Muscle of leg (tissue), 11 donors: ENCODE results near the gene NOLC1. TPM values are rescaled to one million over a fixed set of nuclear protein-coding genes. Genes with fewer than 3 reads are reported as not detected.

ENCODE experiments used
- DNase-seq: peaks from one replicate; pipeline ENCODE4 v3.0.0; 2013
- H3K27ac ChIP-seq: one replicate; pipeline ENCODE4 v1.5.1; 2013; ENCODE audit warnings: mild to moderate bottlenecking, low read length, control low read depth
- H3K27me3 ChIP-seq: one replicate; pipeline ENCODE4 v1.6.1; 2013; ENCODE audit warnings: low read length; ENCODE audit not compliant: control insufficient read depth, insufficient read depth
- H3K36me3 ChIP-seq: one replicate; pipeline ENCODE4 v1.6.1; 2013; ENCODE audit warnings: low read length; ENCODE audit not compliant: control insufficient read depth, insufficient read depth
- H3K4me1 ChIP-seq: one replicate; pipeline ENCODE4 v1.6.1; 2013; ENCODE audit warnings: low read length; ENCODE audit not compliant: control insufficient read depth, insufficient read depth
- H3K4me3 ChIP-seq: one replicate; pipeline ENCODE4 v1.5.1; 2013; ENCODE audit warnings: low read length, control low read depth
- H3K9me3 ChIP-seq: replicated peaks from 2 replicates; pipeline ENCODE4 v1.6.1; 2013; ENCODE audit warnings: low read depth, low read length; ENCODE audit not compliant: control insufficient read depth
- WGBS: methylation state at CpG from one replicate; pipeline ENCODE4 v1.1.5; 2013; ENCODE audit warnings: missing lambda C conversion rate; ENCODE audit not compliant: insufficient coverage; 5-methylcytosine and 5-hydroxymethylcytosine counted together
- polyA plus RNA-seq, 8 donors: library from polyadenylated mRNA; unstranded; fragments of 120-200 nt; gene quantifications; one replicate each; pipeline versions ENCODE4 v1.2.1 to v1.2.3, GENCODE V29; 2013; ENCODE audit warnings: inconsistent platforms in 1 of 8, low replicate concordance in 1 of 8; ENCODE audit not compliant: insufficient read length in 8 of 8, insufficient read depth in 1 of 8
- total RNA-seq: library from RNA; stranded (reverse); fragments of 120-200 nt; gene quantifications from one replicate; pipeline ENCODE4 v1.2.4, GENCODE V29; 2013

The NOLC1 gene
- total and polyA plus RNA-seq, 9 donors, result 34.5 to 78.2 (median 67.3) TPM

DNA sequence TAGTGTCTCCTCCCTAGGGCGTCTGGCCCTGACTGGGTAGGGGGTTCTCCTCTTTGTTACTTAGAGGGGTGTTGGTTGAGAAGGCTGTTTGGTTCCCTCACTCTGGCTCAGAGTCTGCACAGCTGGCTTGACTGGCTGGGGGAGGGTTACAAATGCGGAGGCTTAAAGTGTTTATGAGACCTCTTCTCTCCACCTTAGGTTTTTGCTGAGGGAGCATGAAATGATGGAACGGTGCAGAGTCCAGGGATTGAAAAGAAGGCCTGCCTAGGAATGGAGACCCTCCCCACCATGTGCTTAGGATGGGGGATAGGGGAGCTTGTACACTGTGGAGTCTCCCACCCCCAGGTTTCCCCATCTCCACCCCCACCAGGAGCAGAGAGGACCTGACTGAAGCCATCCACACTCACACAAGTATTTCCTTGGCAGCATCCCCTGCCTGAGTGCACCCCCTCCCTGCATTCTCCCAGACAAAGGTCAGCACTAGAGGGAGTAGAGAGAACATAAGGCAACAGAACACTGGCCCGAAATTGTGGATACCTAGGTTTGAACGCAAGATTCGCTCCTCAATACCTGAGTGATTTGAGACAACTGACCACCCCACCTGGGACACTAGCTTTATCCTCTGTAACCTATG, 30.3 kb upstream of the NOLC1 start:
- Histone ChIP-seq H3K36me3 (peaks cover 4% of the 10 kb centered on the region), H3K27me3 (no peaks in the 10 kb centered on the region), H3K4me1 (peaks cover 46% of the 10 kb centered on the region), H3K9me3 (no peaks in the 10 kb centered on the region), H3K27ac (peak overlapping the region; percentile 99), H3K4me3 (peak overlapping the region; percentile 93)
- WGBS, result 30% methylated on average over 4 of the region's 6 CpGs
- peak; percentile 74 for DNase-seq

GRCh38 chr10:102122450-102122849, 29.7 kb upstream of the NOLC1 start:
- no CpG with 5 or more reads among the region's 1 CpG for WGBS
- H3K27ac ChIP-seq, result peak overlapping the region; percentile 99
- no peak for DNase-seq

GRCh38 chr10:102123223-102123622, 29.0 kb upstream of the NOLC1 start:
- Histone ChIP-seq H3K27ac (no peak overlapping the region), H3K4me1 (peaks cover 32% of the 10 kb centered on the region), H3K36me3 (peaks cover 4% of the 10 kb centered on the region), H3K9me3 (no peaks in the 10 kb centered on the region), H3K27me3 (no peaks in the 10 kb centered on the region), H3K4me3 (no peak overlapping the region)
- no peak for DNase-seq
- WGBS, result 92% methylated on average over 2 of the region's 3 CpGs

More at GRCh38 chr10:102122450-102122849, 29.7 kb upstream of the NOLC1 start:
- Histone ChIP-seq H3K9me3 (no peaks in the 10 kb centered on the region), H3K4me1 (peaks cover 40% of the 10 kb centered on the region), H3K36me3 (peaks cover 4% of the 10 kb centered on the region), H3K4me3 (no peak overlapping the region), H3K27me3 (no peaks in the 10 kb centered on the region)

DNA sequence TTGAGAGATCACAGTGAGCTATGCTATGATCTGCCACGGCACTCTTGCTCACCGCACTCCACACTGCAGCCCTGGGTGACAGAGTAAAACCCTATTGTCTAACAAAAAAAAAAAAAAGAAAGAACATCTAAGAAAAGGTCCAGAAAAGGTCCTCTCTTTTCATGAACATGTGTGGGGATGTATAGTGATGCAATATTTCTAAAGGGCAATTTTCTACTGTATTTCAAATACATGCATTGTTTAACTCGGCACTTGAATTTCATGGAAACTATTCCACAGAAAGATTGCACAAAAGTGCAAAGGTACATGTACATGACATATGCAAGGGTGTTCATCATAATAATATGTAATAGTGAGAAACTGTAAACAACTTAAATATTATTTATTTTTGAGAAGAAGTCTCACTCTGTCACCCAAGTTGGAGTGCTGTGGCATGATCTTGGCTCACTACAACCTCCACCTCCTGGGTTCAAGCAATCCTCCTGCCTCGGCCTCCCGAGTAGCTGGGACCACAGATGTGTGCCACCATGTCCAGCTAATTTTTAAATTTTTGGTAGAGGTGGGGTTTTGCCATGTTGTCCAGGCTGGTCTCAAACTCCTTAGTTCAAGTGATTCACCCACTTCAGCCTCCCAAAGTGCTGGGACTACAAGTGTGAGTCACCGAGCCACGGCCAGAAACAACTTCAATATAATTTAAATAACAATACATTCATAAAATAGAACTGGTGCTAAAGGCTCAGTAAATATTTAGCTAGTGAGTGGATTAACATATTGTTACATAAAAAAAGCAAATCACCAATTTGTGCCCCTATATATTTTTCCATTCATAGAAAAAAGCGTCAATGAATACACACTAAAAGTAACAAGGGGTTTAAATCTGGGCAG, 20.7 kb upstream of the NOLC1 start:
- 80% methylated on average over 1 of the region's 8 CpGs for WGBS
- H3K36me3 ChIP-seq, result no peaks in the 10 kb centered on the region
- DNase-seq, result no peak
- H3K4me3 ChIP-seq, result no peak overlapping the region
- H3K27me3 ChIP-seq, result no peaks in the 10 kb centered on the region
- H3K4me1 ChIP-seq, result peaks cover 23% of the 10 kb centered on the region
- H3K9me3 ChIP-seq, result no peaks in the 10 kb centered on the region
- no peak overlapping the region for H3K27ac ChIP-seq

DNA sequence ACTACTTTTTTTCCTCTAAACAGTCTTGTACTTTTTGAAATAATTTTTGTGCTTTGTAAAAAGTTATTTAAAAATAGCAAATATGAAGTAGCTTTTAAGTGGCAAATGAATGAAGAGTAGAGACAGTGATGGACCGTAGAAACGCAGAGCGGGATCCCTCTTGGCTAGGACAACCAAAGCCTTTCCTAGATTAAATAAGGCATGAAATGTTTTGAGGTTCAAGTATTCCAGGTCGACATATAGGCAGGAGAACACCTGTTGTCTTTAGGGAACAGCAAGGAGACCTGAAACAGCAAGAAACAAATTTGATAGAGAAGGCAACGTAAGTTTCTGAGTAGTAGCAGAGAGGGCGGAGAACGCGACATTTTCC, 20.0 kb upstream of the NOLC1 start:
- no peak for DNase-seq
- H3K4me1 ChIP-seq, result peaks cover 28% of the 10 kb centered on the region
- 23% methylated on average over 8 of the region's 8 CpGs for WGBS
- no peak overlapping the region for H3K27ac ChIP-seq
- H3K4me3 ChIP-seq, result no peak overlapping the region
- no peaks in the 10 kb centered on the region for H3K36me3 ChIP-seq
- H3K9me3 ChIP-seq, result no peaks in the 10 kb centered on the region
- H3K27me3 ChIP-seq, result no peaks in the 10 kb centered on the region

- H3K4me1 ChIP-seq, result peaks cover 28% of the 10 kb centered on the region
- H3K4me3 ChIP-seq, result peak within 1 kb of the TSS; percentile 99
- WGBS, result under 1% methylated on average over 56 of the region's 64 CpGs
These were observed 19.4 kb upstream of the NOLC1 start, which contains the start of gene PPRC1 for GRCh38 chr10:102132563-102133372. Gene PPRC1, plus strand, starts transcription at chr10:102133040. Its CDS starts 29 bp downstream, at chr10:102133069.

DNA sequence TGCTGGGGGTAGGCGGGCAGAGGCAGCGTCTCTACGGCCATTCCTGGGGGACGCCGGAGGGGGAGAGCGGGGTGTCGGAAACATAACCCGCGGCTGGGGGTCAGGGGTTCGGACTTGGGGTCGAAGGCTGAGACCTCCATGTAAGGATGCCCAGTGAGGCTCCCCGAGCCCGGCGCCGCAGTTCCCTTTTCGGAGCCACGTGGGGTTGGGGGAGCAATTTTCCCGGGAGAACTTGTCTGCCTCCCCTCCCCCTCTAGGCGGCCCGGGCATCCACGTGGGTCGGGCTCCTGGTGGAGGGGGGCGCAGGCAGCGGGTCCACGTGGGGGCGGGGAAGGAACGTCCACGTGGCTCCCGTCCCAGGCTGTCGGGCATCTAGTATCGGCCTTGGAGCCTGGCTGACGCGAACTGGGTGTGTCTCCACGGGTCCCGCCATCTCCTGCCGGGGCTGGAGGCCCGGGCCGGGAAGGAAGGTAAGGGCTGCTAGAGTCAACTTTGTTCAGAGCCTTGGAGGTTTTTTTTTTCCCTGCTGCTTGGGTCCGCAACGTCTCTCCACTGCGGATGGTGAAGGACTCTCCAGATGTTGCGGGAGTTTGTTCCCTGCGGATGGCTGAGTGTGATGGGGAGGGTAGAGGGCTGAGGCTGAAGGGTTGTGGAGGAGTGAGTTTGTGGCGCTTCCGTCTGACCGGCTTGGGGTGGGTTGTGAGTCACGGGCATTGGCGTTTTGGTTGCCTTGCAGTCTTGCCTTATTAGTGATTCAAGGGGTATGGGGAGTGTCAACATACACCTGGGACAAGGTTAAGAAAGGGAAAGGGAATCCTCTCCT, 18.6 kb upstream of the NOLC1 start:
- Histone ChIP-seq H3K9me3 (no peaks in the 10 kb centered on the region), H3K27me3 (no peaks in the 10 kb centered on the region), H3K4me3 (peak overlapping the region; percentile 99), H3K36me3 (peaks cover 14% of the 10 kb centered on the region), H3K4me1 (peaks cover 28% of the 10 kb centered on the region), H3K27ac (peak overlapping the region; percentile 98)
- DNase-seq, result peak; percentile 84
- 0% methylated on average over 33 of the region's 48 CpGs for WGBS

More at GRCh38 chr10:102132563-102133372, 19.4 kb upstream of the NOLC1 start, which contains the start of gene PPRC1:
- Histone ChIP-seq H3K27ac (peak within 1 kb of the TSS; percentile 98), H3K36me3 (peaks cover 6% of the 10 kb centered on the region), H3K9me3 (no peaks in the 10 kb centered on the region), H3K27me3 (no peaks in the 10 kb centered on the region)
- DNase-seq, result peak; percentile 100

- Histone ChIP-seq H3K9me3 (no peaks in the 10 kb centered on the region), H3K4me3 (peak overlapping the region; percentile 99), H3K36me3 (peaks cover 22% of the 10 kb centered on the region), H3K27ac (peak overlapping the region; percentile 98), H3K27me3 (no peaks in the 10 kb centered on the region), H3K4me1 (peaks cover 28% of the 10 kb centered on the region)
- DNase-seq, result no peak
- 57% methylated on average over 1 of the region's 2 CpGs for WGBS
These were observed 17.8 kb upstream of the NOLC1 start for GRCh38 chr10:102134416-102134815.

- no peak for DNase-seq
- Histone ChIP-seq H3K4me3 (no peak overlapping the region), H3K9me3 (no peaks in the 10 kb centered on the region), H3K4me1 (peaks cover 28% of the 10 kb centered on the region), H3K27me3 (no peaks in the 10 kb centered on the region), H3K36me3 (peaks cover 38% of the 10 kb centered on the region), H3K27ac (peak overlapping the region; percentile 40)
- WGBS, result 70% methylated on average over 3 of the region's 7 CpGs
These were observed 16.1 kb upstream of the NOLC1 start for GRCh38 chr10:102135956-102136526.
